HG03521 (cell line): Measurements from ENCODE around the gene SRD5A3.

ENCODE experiments used
- ATAC-seq: cut with Tn5 transposase; IDR thresholded peaks from one replicate; pipeline ENCODE4 v1.9.1; 2021; ENCODE audit warnings: mild to moderate bottlenecking, moderate library complexity; ENCODE audit not compliant: unreplicated experiment

The SRD5A3 gene

DNA sequence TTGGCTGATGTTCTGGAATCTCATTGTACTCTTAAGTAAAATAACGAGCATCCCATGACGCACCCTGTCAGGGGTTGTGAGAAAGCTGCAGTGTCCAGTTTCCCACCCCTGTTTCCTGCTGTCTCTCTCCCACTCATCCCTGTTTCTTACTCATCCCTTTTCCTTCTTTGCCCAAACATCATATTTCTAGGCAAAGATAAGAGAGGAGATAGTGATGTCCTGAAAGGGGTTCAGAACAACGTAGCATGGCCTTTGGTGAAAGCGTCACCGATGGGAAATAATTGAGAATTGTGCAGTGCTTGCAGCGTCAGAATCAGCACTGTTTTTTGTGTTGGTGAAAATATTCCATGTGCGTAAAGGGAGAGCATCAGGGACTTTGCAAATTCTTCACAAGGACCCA, 26.2 kb downstream of the SRD5A3 start:
- no peak for ATAC-seq

DNA sequence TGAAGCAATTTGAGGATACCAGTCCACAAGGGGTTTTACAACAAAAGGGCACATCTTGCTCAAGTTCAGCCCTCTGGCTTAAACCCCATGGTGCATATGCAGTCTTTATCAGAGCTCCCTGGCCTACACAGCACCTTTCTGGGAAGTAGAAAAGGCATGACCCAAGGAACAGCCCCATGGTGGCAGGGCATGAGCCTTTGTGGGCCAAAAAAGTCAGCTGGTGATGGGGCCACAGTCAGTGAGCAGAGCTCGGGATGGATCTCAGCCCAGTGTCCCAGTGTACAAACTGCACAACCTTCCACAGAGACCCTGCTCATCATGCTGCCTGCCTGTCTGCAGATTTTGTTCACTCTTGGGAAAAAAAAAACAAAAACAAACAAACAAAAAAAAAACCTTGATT, 27.4 kb downstream of the SRD5A3 start:
- ATAC-seq, result no peak

DNA sequence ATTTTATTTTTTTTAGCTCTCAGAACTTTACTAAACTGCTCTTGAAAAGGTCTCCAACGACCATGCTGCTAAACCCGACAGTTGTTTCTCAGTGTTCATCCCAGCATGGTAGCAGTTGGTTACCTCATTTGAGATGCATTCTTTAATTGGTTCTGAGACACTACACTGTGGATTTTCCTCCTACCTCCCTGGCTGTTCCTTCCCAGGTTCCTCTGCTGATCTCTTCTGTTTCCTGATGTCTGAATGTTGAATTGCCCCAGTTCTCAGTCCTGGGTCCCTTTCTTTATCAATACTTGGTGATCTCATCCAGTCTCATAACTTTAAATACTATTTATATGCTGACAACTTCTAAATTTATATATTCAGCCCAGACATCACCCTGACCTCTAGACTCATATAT, 30.7 kb downstream of the SRD5A3 start:
- ATAC-seq, result no peak

DNA sequence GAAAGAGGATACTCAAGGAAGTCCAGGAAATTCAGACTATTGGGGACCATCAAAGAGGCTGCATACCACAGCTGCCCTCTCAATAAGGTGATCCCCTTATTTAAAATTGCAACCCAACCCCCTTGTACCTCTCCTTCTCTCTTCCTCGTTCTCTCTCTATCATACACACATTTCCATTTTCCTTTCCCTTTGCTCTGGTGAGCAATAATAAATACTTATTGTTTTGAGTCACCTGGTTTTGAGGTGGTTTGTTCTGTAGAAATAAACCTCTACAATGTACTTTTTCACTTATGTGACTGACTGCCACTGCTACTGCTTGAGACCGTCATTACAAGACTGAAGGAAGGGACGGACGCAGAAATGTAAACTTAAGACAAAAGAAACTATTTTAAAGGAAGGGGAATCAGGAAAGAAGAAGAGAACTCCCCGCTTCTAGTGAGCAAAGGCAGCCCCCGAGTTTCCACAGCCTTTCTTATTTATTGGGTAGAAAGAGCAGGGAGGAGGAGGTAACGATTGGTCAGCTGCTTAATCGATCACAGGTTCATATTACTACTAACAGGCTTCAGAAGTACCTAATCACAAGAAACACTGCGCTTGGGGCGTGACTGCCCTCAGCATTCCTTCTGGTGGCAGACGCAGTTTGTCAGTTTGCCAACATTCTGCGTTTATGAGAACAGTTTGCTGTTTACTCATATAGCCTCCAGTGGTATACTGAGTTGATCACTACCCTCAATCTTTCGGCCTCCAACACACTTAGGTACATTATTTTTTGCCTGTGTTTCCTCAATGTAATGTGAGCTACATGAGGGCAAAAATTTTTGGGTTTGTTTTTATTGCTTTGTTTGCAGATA, 32.8 kb downstream of the SRD5A3 start:
- no peak for ATAC-seq

DNA sequence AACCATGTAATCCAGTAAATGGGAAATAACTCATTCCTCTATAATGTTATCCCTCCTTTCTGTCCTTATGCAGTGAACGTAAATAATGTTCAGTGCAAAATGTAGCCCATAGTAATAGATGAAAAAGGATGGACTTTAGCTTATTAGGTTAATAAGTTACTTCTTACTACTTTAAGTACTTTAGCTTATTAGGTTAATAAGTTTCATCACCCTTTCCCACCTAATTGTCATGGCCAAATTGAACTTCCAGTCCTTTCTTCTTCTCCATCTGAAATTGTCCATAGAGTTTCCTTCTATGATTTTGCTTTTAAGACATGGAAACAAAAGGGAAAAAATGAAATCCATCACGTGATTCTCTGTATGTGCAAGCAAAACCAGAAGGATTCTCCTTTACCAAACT, 34.5 kb downstream of the SRD5A3 start:
- ATAC-seq, result no peak

DNA sequence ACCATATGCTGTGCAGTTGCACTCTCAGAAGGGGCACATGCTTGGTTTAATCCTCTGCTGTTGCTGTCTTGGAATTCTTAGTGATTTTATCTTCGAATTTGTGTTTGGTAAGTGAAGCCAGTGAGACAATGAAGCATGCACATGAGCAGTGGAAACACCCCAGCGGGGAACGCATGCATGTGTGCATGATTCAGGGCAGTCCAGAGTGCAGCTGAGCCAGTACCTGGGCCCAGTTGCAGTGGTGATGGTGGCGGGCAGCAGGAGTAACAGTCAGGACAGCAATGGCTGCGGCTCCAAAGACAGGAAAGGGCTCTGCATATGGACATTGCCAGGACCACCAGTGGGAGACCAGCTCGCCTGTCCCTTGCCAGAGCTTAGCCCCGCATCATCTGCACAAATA, 35.5 kb downstream of the SRD5A3 start:
- ATAC-seq, result no peak

DNA sequence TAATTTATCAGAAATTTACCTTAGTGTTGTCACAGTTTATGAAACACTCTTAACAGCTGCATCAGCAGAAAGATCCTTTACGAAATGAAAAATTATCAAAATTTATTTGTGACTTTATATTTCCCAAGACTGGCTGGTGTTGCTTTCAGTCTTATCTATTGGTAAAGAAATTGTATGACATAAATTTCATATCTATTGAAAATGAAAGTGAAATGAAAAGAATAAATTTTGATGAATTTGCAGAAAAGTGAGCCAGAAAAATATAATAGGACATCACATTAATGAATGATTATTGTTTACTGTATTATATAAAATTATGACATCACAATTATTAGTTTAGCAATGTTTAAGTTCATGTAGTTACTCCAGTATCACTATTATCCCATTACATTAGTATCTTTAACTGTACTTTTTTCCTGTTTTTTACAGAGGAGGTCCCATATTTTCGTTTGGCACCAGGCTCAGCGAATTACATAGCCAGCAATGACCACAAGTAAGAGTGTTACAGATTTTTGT, 36.5 kb downstream of the SRD5A3 start:
- no peak for ATAC-seq

DNA sequence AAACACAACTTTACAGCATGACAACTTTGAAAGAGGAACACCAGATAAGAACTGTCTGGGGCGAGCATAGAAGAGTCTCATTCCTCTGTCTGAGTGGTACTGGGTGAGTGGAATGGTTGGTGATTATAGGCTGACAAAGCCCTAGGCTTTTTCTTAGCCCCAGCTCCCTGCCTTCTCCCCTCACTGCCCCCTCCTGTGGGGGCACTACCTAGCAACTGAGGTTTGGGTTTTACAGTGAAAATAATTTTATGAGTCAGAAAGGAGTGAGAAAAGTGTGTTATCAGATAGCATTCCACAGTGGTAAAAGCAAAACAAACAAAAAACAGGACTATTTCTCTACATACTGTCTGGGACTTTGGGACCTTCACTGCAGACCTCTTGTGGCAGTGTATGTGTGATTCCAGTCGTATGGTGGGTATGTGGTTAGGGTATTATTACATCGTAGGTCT, 39.2 kb downstream of the SRD5A3 start:
- ATAC-seq, result no peak

DNA sequence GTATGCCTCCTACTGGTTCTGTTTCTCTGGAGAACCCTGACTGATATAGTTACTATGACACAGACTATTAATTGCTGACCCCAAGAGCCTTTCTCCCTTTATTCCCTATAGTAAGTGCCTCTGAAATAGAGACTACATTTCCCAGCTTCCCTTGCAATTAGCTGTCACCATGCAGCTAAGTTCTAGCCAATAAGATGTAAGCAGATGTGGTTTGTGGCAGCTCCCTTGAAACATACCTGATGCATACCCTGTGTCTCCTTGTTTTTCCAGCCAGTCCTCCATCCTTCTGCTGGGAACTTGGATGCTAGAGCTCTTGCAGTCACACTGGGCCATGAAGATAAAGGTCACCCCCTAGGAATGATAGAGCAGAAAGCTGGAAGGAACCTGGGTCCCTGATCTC, 40.0 kb downstream of the SRD5A3 start:
- ATAC-seq, result peak; percentile 69

DNA sequence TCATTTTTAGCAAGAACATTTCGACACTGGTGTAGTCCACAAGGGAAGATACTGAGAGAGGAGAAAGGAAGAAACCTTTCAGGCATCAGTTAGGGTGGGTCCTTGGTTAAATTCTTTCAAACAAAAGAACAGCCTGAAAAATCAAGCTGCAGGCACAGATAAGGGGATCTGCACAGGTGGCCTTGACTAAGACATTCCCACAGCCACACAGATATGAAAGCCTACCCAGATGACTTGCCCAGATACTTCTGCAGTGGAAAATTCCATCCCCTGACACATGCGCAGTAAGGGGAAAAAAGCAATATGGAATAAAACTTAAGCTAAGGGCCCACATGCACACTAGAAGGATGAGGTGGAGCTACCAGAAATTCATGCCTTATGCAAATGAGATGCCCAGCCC, 40.8 kb downstream of the SRD5A3 start:
- ATAC-seq, result no peak

DNA sequence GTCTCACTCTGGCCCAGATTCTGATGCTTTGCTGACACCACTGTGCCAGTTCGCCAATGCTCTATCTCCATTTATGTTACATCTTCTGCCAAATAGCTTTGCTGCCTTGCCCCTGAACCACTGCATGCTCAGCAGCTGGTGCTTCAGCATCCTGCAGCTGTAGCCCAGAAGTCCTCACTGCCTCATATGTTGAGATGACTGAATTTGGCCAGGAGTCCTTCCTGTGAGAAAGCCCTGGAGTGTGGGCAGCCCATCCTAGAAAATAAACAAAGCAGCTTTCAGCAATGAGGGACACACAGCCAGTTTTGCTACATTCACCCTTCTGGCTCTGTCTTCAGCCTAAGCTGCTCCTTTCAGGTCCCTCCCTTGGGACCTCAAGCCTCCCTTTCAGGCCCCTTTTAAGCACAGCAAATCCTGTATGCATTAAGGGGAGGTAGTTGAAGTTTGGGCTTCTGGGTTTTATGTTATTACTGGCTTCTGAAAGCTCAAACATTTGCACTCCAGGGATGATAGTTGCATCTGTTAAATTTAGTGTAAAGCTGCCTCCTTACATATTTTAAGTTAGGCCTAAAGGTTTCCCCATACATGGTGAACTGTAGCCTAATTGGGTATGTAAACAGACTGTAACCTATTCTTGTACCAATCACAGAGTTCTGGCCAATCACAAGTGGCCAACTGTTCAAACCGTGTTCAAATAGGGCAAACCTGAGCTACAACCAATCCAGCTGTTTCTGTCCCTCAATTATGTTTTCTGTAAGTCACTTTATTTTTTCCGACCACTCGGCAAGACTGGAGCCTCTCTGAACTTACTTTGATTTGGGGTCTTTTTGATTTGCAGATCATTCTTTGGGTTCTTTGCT, 47.6 kb downstream of the SRD5A3 start:
- no peak for ATAC-seq

DNA sequence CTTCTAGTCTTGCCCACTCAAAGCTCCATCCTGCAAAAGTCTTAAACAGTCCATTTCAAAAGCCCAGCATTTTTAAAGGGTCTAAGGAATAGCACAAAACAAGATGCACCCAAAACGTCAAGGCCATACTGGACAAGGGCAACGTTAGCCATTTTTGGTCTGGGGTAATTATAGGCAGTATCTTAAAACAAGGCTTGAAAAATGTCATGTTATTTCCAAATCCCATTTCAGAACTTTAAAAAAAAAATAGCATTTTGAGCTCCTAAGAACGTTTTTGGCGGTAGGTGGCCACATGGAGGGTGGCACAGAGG, 49.1 kb downstream of the SRD5A3 start:
- no peak for ATAC-seq

DNA sequence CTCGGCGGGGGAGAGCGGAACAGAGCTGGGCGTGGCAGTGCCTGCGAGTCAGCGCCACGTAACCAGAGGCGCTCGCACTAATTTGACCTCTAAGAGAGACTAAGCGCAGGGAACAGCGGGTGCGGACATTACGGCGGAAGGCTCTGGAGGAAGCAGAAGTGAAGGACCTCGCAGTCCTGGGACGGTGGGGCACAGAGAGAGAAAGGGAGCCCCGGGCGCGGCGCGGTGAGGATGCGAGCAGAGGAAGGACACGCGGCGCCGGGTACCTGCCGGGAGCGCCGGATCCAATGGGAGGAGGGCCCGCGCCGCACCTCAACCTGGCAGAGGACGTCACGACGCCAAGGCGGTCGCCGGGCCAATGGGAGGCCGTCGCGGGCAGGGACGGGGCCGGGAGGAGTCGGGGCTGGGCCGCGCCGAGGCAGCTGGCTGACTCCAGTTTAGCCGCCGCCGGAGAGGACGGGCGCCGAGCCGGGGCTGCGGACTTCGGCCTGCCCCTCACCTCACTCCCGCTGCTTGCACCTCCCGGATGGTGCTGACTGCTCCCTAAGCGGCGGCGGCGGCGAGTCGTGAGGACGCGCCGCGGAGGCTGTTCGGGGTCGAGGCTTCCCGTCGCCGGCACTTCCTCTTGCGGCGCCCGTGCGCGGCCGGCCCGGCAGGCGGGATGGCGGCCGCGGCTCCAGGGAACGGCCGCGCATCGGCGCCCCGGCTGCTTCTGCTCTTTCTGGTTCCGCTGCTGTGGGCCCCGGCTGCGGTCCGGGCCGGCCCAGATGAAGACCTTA, 49.7 kb downstream of the SRD5A3 start, which contains the start of gene TMEM165:
Gene TMEM165, plus strand, starts transcription at position 429 of the 779 bp plus-strand sequence. Its CDS starts 233 bp downstream, at position 662.
- ATAC-seq, result peak; percentile 91

DNA sequence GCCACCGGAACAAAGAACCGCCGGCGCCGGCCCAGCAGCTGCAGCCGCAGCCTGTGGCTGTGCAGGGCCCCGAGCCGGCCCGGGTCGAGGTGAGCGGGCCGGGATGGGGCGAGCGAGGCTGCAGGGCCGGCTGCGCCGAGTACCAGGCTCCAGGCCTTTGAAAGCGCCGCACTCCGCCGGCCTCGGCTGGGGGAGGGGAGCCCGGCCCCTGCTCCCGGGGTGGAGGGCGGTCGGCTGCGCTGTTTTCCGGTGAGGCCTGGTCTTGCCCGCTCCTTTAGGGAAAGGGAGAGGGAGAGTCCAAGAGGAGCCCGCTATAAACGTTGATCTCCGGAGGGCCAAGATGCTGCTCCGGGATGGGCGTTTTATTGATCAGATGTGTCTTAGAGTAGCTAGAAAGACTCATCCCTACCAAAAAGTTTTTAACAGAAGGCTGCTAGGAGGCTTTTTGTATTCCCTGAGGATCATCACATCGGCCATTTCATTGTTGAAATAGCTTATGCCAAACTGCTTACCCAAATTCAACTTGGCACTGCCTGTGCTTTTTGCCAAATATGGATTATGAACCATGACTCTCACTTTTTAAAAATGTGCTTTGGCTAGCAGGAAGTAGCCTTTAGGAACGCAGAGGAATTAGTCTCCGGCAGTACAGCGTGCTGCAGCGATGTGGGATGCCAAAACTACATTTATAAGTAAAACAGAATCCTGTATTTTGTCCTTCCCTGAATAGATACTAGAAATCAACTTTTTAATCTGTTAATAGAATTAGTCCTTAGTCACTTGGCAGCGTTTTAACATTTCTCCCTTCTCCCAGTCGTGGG, 50.5 kb downstream of the SRD5A3 start:
- ATAC-seq, result peak; percentile 25

DNA sequence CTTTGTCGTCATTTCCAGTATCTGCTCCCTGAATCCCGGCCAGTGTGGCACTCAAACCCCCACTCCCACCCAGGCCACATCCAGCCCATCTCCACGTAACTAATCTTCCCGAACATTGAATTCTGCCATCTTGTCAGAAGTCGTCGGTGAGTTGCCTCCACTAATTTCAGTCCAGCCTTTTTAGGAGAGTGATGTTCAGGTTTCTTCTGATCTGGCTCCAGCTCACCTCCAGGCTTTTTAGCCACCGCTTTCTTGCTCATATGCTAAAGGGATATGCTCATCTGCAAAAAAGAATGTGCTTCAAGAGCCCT, 51.0 kb downstream of the SRD5A3 start:
- no peak for ATAC-seq

DNA sequence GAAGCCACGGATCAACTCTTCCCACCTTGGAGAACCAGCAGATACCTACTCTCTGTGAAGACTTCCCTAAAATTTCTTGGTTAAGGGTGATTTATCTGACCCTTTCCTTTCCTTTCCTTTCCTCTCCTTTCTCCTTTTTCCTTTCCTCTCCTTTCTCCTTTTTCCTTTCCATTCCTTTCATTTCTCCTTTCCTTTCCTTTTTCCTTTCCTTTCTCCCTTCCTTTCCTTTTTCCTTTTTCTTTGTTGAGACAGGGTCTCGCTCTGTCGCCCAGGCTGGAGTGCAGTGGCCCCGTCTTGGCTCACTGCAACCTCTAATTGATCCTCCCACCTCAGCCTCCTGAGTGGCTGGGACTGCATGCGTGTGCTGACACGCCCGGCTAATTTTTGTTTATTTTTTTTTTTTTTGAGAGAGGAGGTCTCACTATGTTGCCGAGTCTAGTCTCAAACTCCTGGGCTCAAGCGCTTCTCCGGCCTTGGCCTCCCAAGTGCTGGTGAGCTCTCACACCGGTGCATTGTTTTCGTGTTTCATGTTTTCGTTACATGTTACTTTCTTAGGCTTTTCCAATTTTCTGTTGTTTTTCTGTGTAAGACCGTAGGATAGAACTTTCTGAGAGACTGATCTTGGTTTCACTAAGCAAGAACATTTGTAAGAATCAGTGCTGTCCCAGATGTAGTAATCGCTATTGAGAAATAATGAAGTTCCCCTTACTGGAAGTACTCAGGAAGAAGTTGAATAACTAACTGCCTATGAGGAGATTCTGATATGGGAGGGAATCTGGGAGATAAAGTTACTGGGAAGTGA, 51.7 kb downstream of the SRD5A3 start:
- ATAC-seq, result no peak

DNA sequence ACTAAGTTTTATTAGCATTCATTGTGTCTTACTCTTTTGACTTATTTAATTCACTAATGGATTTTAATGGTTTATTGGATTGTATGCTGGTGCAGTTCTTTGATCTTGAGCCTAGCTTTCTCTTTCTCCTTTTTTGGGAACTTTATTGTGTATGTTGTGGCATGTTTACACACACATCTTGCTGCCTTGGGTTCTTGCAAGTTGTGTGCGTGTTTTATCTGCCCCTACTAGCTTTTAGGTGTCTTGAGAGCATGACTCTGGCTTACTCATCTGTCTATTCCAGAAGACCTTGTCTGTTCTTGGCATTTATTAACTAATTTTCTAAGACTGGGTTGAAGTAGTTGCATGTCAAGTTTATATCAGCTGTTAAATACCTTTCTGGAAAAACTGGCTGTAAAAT, 52.4 kb downstream of the SRD5A3 start:
- no peak for ATAC-seq

DNA sequence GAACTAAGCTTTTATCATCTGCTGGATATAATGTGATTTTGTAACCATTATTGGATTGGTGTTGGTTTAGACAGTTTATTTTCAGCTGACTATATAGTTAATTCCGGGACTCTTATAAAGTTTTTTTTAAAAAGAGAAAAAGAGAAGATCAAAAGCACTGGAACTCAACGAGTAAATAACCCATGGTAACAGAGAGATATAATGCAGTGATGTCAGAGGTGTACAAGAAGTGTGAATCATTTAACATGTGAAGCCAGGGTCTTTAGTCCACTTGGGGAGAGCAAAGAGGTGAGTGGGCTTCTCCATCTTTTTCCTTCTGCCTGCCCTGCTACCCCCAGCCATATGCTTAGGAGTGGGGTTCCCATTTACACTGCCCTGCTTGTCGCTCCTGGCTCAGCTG, 52.9 kb downstream of the SRD5A3 start:
- ATAC-seq, result no peak

DNA sequence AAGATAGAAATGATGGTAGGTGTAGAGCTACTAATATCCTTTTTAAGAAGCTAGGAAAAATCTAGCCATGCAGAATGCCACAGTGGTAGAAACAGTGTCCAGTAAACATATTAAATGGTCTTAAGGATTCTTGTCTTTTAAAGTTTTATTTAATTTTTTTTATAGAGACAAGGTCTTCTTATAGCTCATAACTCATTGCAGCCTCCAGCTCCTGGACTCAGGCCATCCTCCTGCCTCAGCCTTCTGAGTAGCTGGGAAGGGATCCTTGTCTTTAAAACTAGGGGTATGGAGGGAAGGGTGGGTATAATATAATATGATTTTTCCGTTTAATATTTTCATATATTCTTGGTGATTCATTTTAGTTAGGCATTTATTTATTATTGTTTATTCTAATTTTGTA, 53.5 kb downstream of the SRD5A3 start:
- ATAC-seq, result no peak

DNA sequence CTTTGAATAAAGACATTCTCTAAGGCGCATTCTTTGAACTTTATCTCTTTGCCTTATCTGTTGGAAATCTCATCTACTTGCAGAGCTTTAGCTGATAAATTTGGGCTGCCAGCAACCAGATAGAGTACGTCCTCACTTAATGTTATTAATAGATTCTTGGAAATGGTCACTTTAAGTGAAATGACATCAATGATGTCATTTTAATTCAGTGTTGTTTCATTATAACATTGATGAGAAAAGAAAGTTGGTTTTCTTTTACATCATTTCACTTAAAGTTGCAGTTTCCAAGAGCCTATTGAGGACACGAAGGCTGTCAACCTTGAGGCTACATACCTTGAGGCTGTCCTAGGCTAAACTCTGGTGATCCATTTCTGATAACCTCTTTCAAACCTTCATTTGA, 59.0 kb downstream of the SRD5A3 start:
- ATAC-seq, result no peak
